BE2C (cell line): ENCODE data around the gene RSPH6A.

ENCODE experiments used
- DNase-seq: peaks from one replicate; pipeline ENCODE4 v3.0.0-alpha.2; 2020
- H3K27me3 ChIP-seq: fragments of 250-450 bp; sonication (Bioruptor Pico); 2 replicates; pipeline ENCODE4 v1.5.1; 2020; ENCODE audit warnings: mild to moderate bottlenecking
- H3K36me3 ChIP-seq: fragments of 250-450 bp; sonication (Bioruptor Pico); 2 replicates; pipeline ENCODE4 v1.5.1; 2020; ENCODE audit warnings: mild to moderate bottlenecking
- H3K4me1 ChIP-seq: fragments of 250-450 bp; sonication (Bioruptor Pico); 2 replicates; pipeline ENCODE4 v1.5.1; 2020
- H3K4me3 ChIP-seq: 2 replicates; pipeline ENCODE4 v1.5.1; 2011; ENCODE audit warnings: low read depth, low read length
- H3K9me3 ChIP-seq: fragments of 250-450 bp; sonication (Bioruptor Pico); 2 replicates; pipeline ENCODE4 v1.5.1; 2020
- TF ChIP-seq, protein P1 (sequence below): IDR thresholded peaks from 2 replicates; pipeline ENCODE4 v1.5.1; 2012; ENCODE audit warnings: mild to moderate bottlenecking, low read depth, low read length

RSPH6A gene

DNA sequence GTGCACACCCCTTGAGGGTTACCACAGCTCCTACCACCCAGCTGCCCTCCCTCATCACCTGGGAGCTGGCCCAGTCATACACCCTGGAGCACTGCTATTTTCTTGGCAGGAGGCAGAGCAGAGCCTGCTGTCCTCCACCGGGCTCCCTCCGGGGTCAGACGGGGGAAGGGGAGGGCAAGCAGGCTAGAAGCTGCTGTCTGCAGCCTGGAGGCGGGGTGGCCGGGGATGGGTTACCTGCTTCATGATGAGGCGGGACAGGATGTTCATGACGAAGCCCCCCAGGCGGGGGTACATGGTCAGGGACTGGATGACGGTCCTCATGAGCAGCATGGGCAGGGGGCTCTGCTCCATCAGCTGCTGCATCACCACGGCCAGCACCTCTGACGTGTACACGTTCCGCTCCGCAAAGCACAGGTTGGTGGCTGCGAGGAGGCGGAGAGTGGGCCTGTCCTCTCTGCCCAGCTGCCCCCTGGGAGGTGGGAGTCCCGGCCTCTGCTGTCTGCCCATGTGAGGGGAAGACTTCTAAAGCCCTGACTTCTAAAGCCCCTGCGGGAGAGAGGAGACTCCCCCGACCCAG, 2.7 kb upstream of the RSPH6A start:
- no peaks in the 10 kb centered on the region; the same call in 1 of the 2 replicates for H3K4me1 ChIP-seq
- TF ChIP-seq, protein P1, sequence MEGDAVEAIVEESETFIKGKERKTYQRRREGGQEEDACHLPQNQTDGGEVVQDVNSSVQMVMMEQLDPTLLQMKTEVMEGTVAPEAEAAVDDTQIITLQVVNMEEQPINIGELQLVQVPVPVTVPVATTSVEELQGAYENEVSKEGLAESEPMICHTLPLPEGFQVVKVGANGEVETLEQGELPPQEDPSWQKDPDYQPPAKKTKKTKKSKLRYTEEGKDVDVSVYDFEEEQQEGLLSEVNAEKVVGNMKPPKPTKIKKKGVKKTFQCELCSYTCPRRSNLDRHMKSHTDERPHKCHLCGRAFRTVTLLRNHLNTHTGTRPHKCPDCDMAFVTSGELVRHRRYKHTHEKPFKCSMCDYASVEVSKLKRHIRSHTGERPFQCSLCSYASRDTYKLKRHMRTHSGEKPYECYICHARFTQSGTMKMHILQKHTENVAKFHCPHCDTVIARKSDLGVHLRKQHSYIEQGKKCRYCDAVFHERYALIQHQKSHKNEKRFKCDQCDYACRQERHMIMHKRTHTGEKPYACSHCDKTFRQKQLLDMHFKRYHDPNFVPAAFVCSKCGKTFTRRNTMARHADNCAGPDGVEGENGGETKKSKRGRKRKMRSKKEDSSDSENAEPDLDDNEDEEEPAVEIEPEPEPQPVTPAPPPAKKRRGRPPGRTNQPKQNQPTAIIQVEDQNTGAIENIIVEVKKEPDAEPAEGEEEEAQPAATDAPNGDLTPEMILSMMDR = no peak
- peak; percentile 18 for DNase-seq
- H3K27me3 ChIP-seq = no peaks in the 10 kb centered on the region
- no peaks in the 10 kb centered on the region for H3K9me3 ChIP-seq
- H3K36me3 ChIP-seq = peaks cover 8% of the 10 kb centered on the region
- H3K4me3 ChIP-seq = no peak overlapping the region

GRCh38 chr19:45817010-45817724, 2.1 kb upstream of the RSPH6A start:
- TF ChIP-seq, protein P1 = peak; percentile 96
- H3K9me3 ChIP-seq = no peaks in the 10 kb centered on the region
- H3K4me3 ChIP-seq = no peak overlapping the region
- peaks cover 6% of the 10 kb centered on the region; the same call in 1 of the 2 replicates for H3K36me3 ChIP-seq
- H3K4me1 ChIP-seq = no peaks in the 10 kb centered on the region; the same call in 1 of the 2 replicates
- DNase-seq = peak; percentile 97
- no peaks in the 10 kb centered on the region for H3K27me3 ChIP-seq

GRCh38 chr19:45816236-45817009, 1.3 kb upstream of the RSPH6A start:
- H3K36me3 ChIP-seq = peaks cover 3% of the 10 kb centered on the region; the same call in 1 of the 2 replicates
- no peaks in the 10 kb centered on the region for H3K9me3 ChIP-seq
- DNase-seq = peak; percentile 24
- TF ChIP-seq, protein P1 = no peak
- no peaks in the 10 kb centered on the region; the same call in 1 of the 2 replicates for H3K4me1 ChIP-seq
- no peak overlapping the region for H3K4me3 ChIP-seq
- no peaks in the 10 kb centered on the region for H3K27me3 ChIP-seq

- no peak overlapping the region for H3K4me3 ChIP-seq
- H3K27me3 ChIP-seq = no peaks in the 10 kb centered on the region
- no peaks in the 10 kb centered on the region; the same call in 1 of the 2 replicates for H3K4me1 ChIP-seq
- no peaks in the 10 kb centered on the region for H3K9me3 ChIP-seq
- DNase-seq = no peak
- no peaks in the 10 kb centered on the region for H3K36me3 ChIP-seq
- TF ChIP-seq, protein P1 = no peak
These were observed 541 bp upstream of the RSPH6A start for GRCh38 chr19:45815481-45816216.

DNA sequence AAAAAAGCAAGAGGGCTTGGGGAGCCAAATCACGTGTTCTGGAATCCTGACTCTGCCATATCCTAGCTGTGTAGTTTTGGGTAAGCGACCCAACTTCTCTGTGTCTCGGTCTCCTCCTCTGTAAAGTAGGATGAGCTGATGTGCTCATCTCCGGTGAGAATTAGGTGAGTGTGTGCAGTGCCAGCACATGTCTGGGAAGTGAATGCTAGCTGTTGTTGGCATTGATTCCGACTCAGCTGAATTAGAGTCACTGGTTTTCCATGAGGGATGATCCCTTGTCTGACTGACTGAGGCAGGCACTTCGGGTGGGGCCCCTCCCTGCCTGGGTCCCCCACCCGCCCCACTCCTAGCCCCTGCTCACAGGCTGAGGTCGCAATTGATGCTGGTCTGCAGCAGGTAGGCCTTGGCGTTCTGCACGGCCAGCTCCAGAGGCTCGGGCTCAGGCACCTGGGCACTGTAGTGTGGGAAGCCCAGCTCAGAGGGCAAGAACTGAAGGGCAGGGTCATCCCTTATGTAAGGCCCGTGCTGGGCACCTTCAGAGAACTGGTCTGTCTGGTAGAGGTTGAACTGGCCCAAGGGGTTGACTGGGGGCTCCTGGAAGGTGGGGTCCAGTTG, 835 bp downstream of the RSPH6A start:
- Histone ChIP-seq H3K4me1 (no peaks in the 10 kb centered on the region; the same call in 1 of the 2 replicates), H3K27me3 (no peaks in the 10 kb centered on the region), H3K9me3 (no peaks in the 10 kb centered on the region), H3K36me3 (no peaks in the 10 kb centered on the region), H3K4me3 (no peak overlapping the region)
- DNase-seq = no peak
- TF ChIP-seq, protein P1 = no peak
